Colonic mucosa (tissue), 4 donors: ENCODE results near the gene MARCHF10. TPM values are rescaled to one million over a fixed set of nuclear protein-coding genes. Genes with fewer than 3 reads are reported as not detected.

Source experiments
- DNase-seq: peaks from one replicate; pipeline ENCODE4 v3.0.0-alpha.2; 2020
- H3K27ac ChIP-seq: fragments of 200-600 bp; one replicate; pipeline ENCODE4 v1.8.0; 2021
- H3K27me3 ChIP-seq: fragments of 200-600 bp; one replicate; pipeline ENCODE4 v1.8.0; 2021
- H3K36me3 ChIP-seq: fragments of 200-600 bp; one replicate; pipeline ENCODE4 v1.8.0; 2021
- H3K4me1 ChIP-seq: fragments of 200-600 bp; one replicate; pipeline ENCODE4 v1.8.0; 2021; ENCODE audit warnings: mild to moderate bottlenecking
- H3K4me3 ChIP-seq: fragments of 200-600 bp; one replicate; pipeline ENCODE4 v1.8.0; 2021
- H3K9ac ChIP-seq, 2 donors: one replicate each; pipeline ENCODE4 v1.7.0; 2013; ENCODE audit warnings: control low read depth in 2 of 2, low read depth in 2 of 2, low read length in 2 of 2
- H3K9me3 ChIP-seq: fragments of 200-600 bp; one replicate; pipeline ENCODE4 v1.8.0; 2021
- CTCF ChIP-seq: fragments of 200-600 bp; IDR thresholded peaks from one replicate; pipeline ENCODE4 v1.8.0; 2022; ENCODE audit warnings: antibody characterized with exemption, mild to moderate bottlenecking
- intact Hi-C: fragments of 100-400 bp; cut with DNase I; formaldehyde crosslinking; loops from one replicate; pipeline ENCODE4 v1.14.1; 2022
- total RNA-seq, 2 donors: library from RNA; stranded (reverse); fragmentation: NEBNext Ultra II Directional in 1 of 2; extraction: Animal tissue kit (Norgen Biotek cat#: 25700) in 1 of 2; gene quantifications; one replicate each; pipeline ENCODE4 v1.2.1, GENCODE V29; 2021
- donor health status: healthy.
- donor health status: DM: no; HTN: no; CAD: no.
- donor health status: DM: no; HTN: no; CAD: no.

Gene MARCHF10
- total RNA-seq, 2 donors from 2014 or later: not detected

GRCh38 chr17:62727916-62728672 is 80.0 kb downstream of the MARCHF10 start:
- no peak for DNase-seq
- intact Hi-C loops: no loop called here
- no peak for TF ChIP-seq CTCF

DNA sequence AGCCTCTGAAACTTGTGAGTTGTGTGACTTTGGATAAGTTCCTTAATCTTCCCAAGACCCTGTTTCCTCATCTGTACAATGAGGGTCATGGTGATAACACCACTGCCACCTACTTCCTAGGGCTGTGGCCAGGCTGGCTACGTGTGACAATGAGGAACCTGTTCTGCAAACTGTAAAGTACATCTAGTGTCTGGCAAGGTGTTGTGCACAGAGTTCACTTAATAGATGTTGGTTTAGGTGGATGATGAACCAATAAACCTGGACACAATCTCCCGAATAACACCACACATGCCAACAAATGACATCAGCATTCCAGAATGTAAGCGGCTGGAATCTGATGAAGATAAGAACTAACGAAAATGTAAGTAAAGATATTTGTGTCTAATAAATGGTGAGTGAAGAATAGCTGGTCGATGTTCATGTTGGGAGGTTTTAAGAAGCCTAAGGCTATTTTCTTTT is 82.3 kb downstream of the MARCHF10 start:
- H3K27ac ChIP-seq: no peak overlapping the region
- intact Hi-C loops: no loop called here
- H3K27me3 ChIP-seq: no peaks in the 10 kb centered on the region
- TF ChIP-seq CTCF: no peak
- no peak for DNase-seq
- H3K4me3 ChIP-seq: no peak overlapping the region
- no peaks in the 10 kb centered on the region for H3K9me3 ChIP-seq
- no peaks in the 10 kb centered on the region for H3K36me3 ChIP-seq
- peaks cover 4% of the 10 kb centered on the region for H3K4me1 ChIP-seq
- no peak overlapping the region for H3K9ac ChIP-seq

More at GRCh38 chr17:62727916-62728672, 80.0 kb downstream of the MARCHF10 start:
- Histone ChIP-seq H3K27ac (no peak overlapping the region), H3K9me3 (no peaks in the 10 kb centered on the region), H3K9ac (no peak overlapping the region), H3K36me3 (no peaks in the 10 kb centered on the region), H3K4me3 (no peak overlapping the region), H3K27me3 (no peaks in the 10 kb centered on the region), H3K4me1 (peaks cover 4% of the 10 kb centered on the region)

DNA sequence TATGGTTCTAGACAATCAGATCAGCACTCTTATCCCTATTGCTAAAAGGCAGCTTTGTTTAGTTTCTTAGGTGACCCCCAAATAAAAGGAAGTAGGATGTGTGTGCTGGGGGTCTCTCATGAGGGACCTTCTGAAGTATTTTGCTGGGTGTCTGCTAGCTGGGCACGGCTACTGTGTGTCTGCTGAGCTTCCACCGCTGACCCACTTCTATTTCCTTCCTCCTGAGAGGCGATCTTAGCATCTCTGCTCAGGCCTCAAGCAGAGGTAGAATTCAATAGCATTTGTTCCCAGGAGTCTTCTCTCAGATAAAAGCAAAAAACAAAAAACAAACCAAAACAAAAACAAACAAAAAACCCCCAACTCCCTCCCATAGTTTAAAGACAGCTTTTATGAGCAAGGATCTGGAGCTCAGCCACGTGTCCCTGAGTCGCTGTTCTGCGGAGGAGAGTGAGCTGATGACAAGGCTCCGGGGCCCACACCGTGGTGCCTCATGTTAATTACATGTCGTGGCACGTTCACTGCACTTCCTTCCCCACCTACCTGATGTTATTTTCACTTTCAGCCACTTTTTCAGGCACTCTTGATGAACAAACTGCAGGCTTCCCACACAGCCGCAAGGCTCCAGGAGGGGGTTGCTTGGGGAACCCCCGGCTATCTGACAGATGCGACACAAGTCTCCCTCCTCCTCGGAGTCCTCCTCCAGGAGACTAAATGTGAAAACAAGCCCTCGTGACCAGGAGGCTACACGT is 83.5 kb downstream of the MARCHF10 start:
- DNase-seq: no peak
- TF ChIP-seq CTCF: no peak
- H3K27me3 ChIP-seq: no peaks in the 10 kb centered on the region
- no peak overlapping the region for H3K9ac ChIP-seq
- H3K9me3 ChIP-seq: no peaks in the 10 kb centered on the region
- H3K27ac ChIP-seq: no peak overlapping the region
- intact Hi-C loops: no loop called here
- no peaks in the 10 kb centered on the region for H3K36me3 ChIP-seq
- peaks cover 4% of the 10 kb centered on the region for H3K4me1 ChIP-seq
- H3K4me3 ChIP-seq: no peak overlapping the region

DNA sequence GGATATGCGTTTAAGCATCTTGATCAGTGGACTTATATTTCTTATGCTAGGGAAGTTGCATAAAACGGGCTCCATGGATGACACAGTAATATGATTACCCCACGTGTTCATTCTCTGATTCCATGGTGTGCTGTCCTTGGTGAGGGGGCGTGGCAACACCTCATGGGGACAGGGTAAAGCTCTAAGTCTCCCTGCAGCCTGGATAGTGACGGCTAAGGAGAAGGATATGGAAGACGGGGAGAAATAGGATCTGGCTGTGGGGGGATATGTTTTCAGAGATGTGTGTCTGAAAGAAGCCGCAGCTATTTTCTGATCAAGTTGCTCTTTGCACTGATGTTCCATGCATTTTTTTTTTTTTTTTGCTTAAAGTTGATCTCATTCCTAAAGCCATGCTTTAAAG is 84.3 kb downstream of the MARCHF10 start:
- intact Hi-C loops: no loop called here
- H3K27me3 ChIP-seq: no peaks in the 10 kb centered on the region
- peaks cover 4% of the 10 kb centered on the region for H3K4me1 ChIP-seq
- no peak for TF ChIP-seq CTCF
- no peak overlapping the region for H3K9ac ChIP-seq
- H3K27ac ChIP-seq: no peak overlapping the region
- no peaks in the 10 kb centered on the region for H3K9me3 ChIP-seq
- DNase-seq: no peak
- H3K4me3 ChIP-seq: no peak overlapping the region
- no peaks in the 10 kb centered on the region for H3K36me3 ChIP-seq

GRCh38 chr17:62722625-62723024 is 85.5 kb downstream of the MARCHF10 start:
- Histone ChIP-seq H3K4me1 (peaks cover 4% of the 10 kb centered on the region), H3K9me3 (no peaks in the 10 kb centered on the region), H3K4me3 (no peak overlapping the region), H3K27me3 (no peaks in the 10 kb centered on the region), H3K27ac (no peak overlapping the region), H3K36me3 (no peaks in the 10 kb centered on the region), H3K9ac (no peak overlapping the region)
- TF ChIP-seq CTCF: no peak
- intact Hi-C loops: no loop called here
- DNase-seq: no peak
